Colonic mucosa (tissue), 4 donors: Measurements from ENCODE around the gene RCE1. TPM values are rescaled to one million over a fixed set of nuclear protein-coding genes. Genes with fewer than 3 reads are reported as not detected.

Experiments
- DNase-seq: peaks from one replicate; pipeline ENCODE4 v3.0.0-alpha.2; 2020
- H3K27ac ChIP-seq: fragments of 200-600 bp; one replicate; pipeline ENCODE4 v1.8.0; 2021
- H3K27me3 ChIP-seq: fragments of 200-600 bp; one replicate; pipeline ENCODE4 v1.8.0; 2021
- H3K36me3 ChIP-seq: fragments of 200-600 bp; one replicate; pipeline ENCODE4 v1.8.0; 2021
- H3K4me1 ChIP-seq: fragments of 200-600 bp; one replicate; pipeline ENCODE4 v1.8.0; 2021; ENCODE audit warnings: mild to moderate bottlenecking
- H3K4me3 ChIP-seq: fragments of 200-600 bp; one replicate; pipeline ENCODE4 v1.8.0; 2021
- H3K9ac ChIP-seq, 2 donors: one replicate each; pipeline ENCODE4 v1.7.0; 2013; ENCODE audit warnings: control low read depth in 2 of 2, low read depth in 2 of 2, low read length in 2 of 2
- H3K9me3 ChIP-seq: fragments of 200-600 bp; one replicate; pipeline ENCODE4 v1.8.0; 2021
- CTCF ChIP-seq: fragments of 200-600 bp; IDR thresholded peaks from one replicate; pipeline ENCODE4 v1.8.0; 2022; ENCODE audit warnings: antibody characterized with exemption, mild to moderate bottlenecking
- intact Hi-C: fragments of 100-400 bp; cut with DNase I; formaldehyde crosslinking; loops from one replicate; pipeline ENCODE4 v1.14.1; 2022
- total RNA-seq, 2 donors: library from RNA; stranded (reverse); fragmentation: NEBNext Ultra II Directional in 1 of 2; extraction: Animal tissue kit (Norgen Biotek cat#: 25700) in 1 of 2; gene quantifications; one replicate each; pipeline ENCODE4 v1.2.1, GENCODE V29; 2021
- donor health status: healthy.
- donor health status: DM: no; HTN: no; CAD: no.
- donor health status: DM: no; HTN: no; CAD: no.

RCE1 gene
- total RNA-seq, 2 donors from 2014 or later = 27.0 to 35.9 TPM

GRCh38 chr11:66878474-66878873, 35.2 kb downstream of the RCE1 start:
- Histone ChIP-seq H3K9me3 (no peaks in the 10 kb centered on the region), H3K36me3 (no peaks in the 10 kb centered on the region), H3K9ac (no peak overlapping the region), H3K27me3 (no peaks in the 10 kb centered on the region), H3K4me3 (no peak overlapping the region), H3K4me1 (no peaks in the 10 kb centered on the region), H3K27ac (no peak overlapping the region)
- no peak for TF ChIP-seq CTCF
- DNase-seq = no peak
- intact Hi-C loops = no loop called here

- Histone ChIP-seq H3K27ac (no peak overlapping the region), H3K4me1 (no peaks in the 10 kb centered on the region), H3K4me3 (no peak overlapping the region), H3K27me3 (no peaks in the 10 kb centered on the region), H3K9ac (no peak overlapping the region), H3K9me3 (no peaks in the 10 kb centered on the region), H3K36me3 (no peaks in the 10 kb centered on the region)
- DNase-seq = no peak
- intact Hi-C loops = no loop called here
- no peak for TF ChIP-seq CTCF
Measured at GRCh38 chr11:66879000-66879399, 35.8 kb downstream of the RCE1 start.

GRCh38 chr11:66879583-66879982, 36.3 kb downstream of the RCE1 start:
- no peak overlapping the region for H3K27ac ChIP-seq
- DNase-seq = no peak
- no peaks in the 10 kb centered on the region for H3K4me1 ChIP-seq
- no peaks in the 10 kb centered on the region for H3K27me3 ChIP-seq
- intact Hi-C loops = no loop called here
- H3K9me3 ChIP-seq = no peaks in the 10 kb centered on the region
- no peak overlapping the region for H3K4me3 ChIP-seq
- H3K36me3 ChIP-seq = no peaks in the 10 kb centered on the region
- no peak overlapping the region for H3K9ac ChIP-seq
- TF ChIP-seq CTCF = no peak

- H3K4me1 ChIP-seq = no peaks in the 10 kb centered on the region
- no peaks in the 10 kb centered on the region for H3K9me3 ChIP-seq
- H3K4me3 ChIP-seq = no peak overlapping the region
- intact Hi-C loops = no loop called here
- no peak for DNase-seq
- H3K9ac ChIP-seq = no peak overlapping the region
- TF ChIP-seq CTCF = no peak
- no peaks in the 10 kb centered on the region for H3K36me3 ChIP-seq
- H3K27me3 ChIP-seq = no peaks in the 10 kb centered on the region
- H3K27ac ChIP-seq = no peak overlapping the region
Measured at GRCh38 chr11:66879999-66880398, 36.8 kb downstream of the RCE1 start.

GRCh38 chr11:66880496-66881450, 37.5 kb downstream of the RCE1 start:
- Histone ChIP-seq H3K4me3 (no peak overlapping the region), H3K9ac (no peak overlapping the region), H3K27ac (no peak overlapping the region), H3K9me3 (no peaks in the 10 kb centered on the region), H3K27me3 (no peaks in the 10 kb centered on the region), H3K36me3 (no peaks in the 10 kb centered on the region), H3K4me1 (no peaks in the 10 kb centered on the region)
- no peak for TF ChIP-seq CTCF
- DNase-seq = no peak
- intact Hi-C loops = no loop called here
